22Rv1 (cell line): ENCODE data around the gene ANKRD27.
"Not testable (repeated sequence)": the region's sequence is repeated elsewhere in the genome, so short reads cannot be mapped to it uniquely, and the experiment has no call there.

Experiments
- ZFX ChIP-seq: fragments of 450-650 bp; IDR thresholded peaks from 2 replicates; pipeline ENCODE4 v1.6.1; 2017; ENCODE audit warnings: antibody characterized with exemption, borderline replicate concordance
- TF ChIP-seq, protein P1 (sequence below): fragments of 450-650 bp; IDR thresholded peaks from 2 replicates; pipeline ENCODE4 v1.5.1; 2017; ENCODE audit warnings: mild to moderate bottlenecking

- TF ChIP-seq, protein P1, sequence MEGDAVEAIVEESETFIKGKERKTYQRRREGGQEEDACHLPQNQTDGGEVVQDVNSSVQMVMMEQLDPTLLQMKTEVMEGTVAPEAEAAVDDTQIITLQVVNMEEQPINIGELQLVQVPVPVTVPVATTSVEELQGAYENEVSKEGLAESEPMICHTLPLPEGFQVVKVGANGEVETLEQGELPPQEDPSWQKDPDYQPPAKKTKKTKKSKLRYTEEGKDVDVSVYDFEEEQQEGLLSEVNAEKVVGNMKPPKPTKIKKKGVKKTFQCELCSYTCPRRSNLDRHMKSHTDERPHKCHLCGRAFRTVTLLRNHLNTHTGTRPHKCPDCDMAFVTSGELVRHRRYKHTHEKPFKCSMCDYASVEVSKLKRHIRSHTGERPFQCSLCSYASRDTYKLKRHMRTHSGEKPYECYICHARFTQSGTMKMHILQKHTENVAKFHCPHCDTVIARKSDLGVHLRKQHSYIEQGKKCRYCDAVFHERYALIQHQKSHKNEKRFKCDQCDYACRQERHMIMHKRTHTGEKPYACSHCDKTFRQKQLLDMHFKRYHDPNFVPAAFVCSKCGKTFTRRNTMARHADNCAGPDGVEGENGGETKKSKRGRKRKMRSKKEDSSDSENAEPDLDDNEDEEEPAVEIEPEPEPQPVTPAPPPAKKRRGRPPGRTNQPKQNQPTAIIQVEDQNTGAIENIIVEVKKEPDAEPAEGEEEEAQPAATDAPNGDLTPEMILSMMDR: not testable (repeated sequence)
- not testable (repeated sequence) for TF ChIP-seq ZFX
Measured at GRCh38 chr19:32694316-32694715, 19.3 kb upstream of the ANKRD27 start.
